ENCODE data around the gene PGBD5. TPM values are rescaled to one million over a fixed set of nuclear protein-coding genes. Genes with fewer than 3 reads are reported as not detected.

Gene PGBD5
- total RNA-seq, 3 donors from 2014 or later (not counting 1 experiment from before 2014, with no cell fraction given): 0.02 to 0.90 TPM; not detected in 1

DNA sequence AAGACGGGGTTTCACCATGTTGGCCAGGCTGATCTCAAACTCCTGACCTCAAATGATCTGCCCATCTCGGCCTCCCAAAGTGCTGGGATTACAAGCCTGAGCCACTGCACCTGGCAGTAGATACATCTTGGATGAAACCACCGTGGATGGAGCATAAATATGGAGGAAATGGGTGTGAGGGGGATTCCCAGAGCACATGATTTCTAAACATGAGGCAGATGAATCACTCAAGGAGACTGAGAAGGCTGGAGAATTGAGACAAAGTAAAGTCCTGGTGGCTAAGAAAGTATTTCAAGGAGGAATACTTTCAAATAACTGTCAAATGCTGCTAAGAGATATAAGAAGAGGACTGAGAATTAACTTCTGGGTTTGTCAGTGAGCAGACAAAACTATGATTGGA lies 5.4 kb upstream of the PGBD5 start:
- WGBS (ENCODE audit: insufficient coverage): 67% methylated on average over 3 of the region's 3 CpGs
- Mint-ChIP-seq H3K4me1 (peaks cover 6% of the 10 kb centered on the region in 2 donors), H3K27ac (no peak overlapping the region), H3K27me3 (ENCODE audit: low read depth in 2 of 2) (peaks cover 24 to 25% of the 10 kb centered on the region in 2 donors), H3K36me3 (peaks cover 7% of the 10 kb centered on the region), H3K9me3 (peaks cover 0 to 2% of the 10 kb centered on the region in 2 donors), H3K4me3 (no peak overlapping the region)
- Histone ChIP-seq H3K4me3 (ENCODE audit: low read length) (no peak overlapping the region), H3K27ac (ENCODE audit: low read length) (no peak overlapping the region), H3K27me3 (ENCODE audit: control insufficient read depth, insufficient read depth, low read length) (peaks cover 13% of the 10 kb centered on the region), H3K4me1 (ENCODE audit: control insufficient read depth, insufficient read depth, low read length) (peaks cover 3% of the 10 kb centered on the region), H3K36me3 (ENCODE audit: control insufficient read depth, insufficient read depth, low read length) (no peaks in the 10 kb centered on the region), H3K9me3 (ENCODE audit: control insufficient read depth, insufficient read depth, low read length) (no peaks in the 10 kb centered on the region)
- no peak for TF ChIP-seq CTCF (IDR thresholded peaks at IDR 0.05)
- ATAC-seq: no peak
- no peak for DNase-seq
- intact Hi-C loops (cut with micrococcal nuclease): no loop called here

- H3K27me3 Mint-ChIP-seq (ENCODE audit: low read depth in 2 of 2): peaks cover 24 to 25% of the 10 kb centered on the region in 2 donors
- no peak overlapping the region for H3K27ac Mint-ChIP-seq
- 6% methylated on average over 1 of the region's 1 CpG for WGBS (ENCODE audit: insufficient coverage)
- H3K4me1 ChIP-seq (ENCODE audit: control insufficient read depth, insufficient read depth, low read length): peaks cover 3% of the 10 kb centered on the region
- H3K9me3 Mint-ChIP-seq: peaks cover 0 to 2% of the 10 kb centered on the region in 2 donors
- no peaks in the 10 kb centered on the region for H3K36me3 ChIP-seq (ENCODE audit: control insufficient read depth, insufficient read depth, low read length)
- H3K27ac ChIP-seq (ENCODE audit: low read length): no peak overlapping the region
- no peaks in the 10 kb centered on the region for H3K9me3 ChIP-seq (ENCODE audit: control insufficient read depth, insufficient read depth, low read length)
- intact Hi-C loops (cut with micrococcal nuclease): no loop called here
- H3K4me3 Mint-ChIP-seq: no peak overlapping the region
- H3K36me3 Mint-ChIP-seq: peaks cover 7% of the 10 kb centered on the region
- H3K4me1 Mint-ChIP-seq: peaks cover 6% of the 10 kb centered on the region in 2 donors
- ATAC-seq (no peak), DNase-seq (no peak)
- TF ChIP-seq CTCF (IDR thresholded peaks at IDR 0.05): no peak
- no peak overlapping the region for H3K4me3 ChIP-seq (ENCODE audit: low read length)
- peaks cover 14% of the 10 kb centered on the region for H3K27me3 ChIP-seq (ENCODE audit: control insufficient read depth, insufficient read depth, low read length)
Measured at GRCh38 chr1:230430499-230430898, 4.4 kb upstream of the PGBD5 start.

DNA sequence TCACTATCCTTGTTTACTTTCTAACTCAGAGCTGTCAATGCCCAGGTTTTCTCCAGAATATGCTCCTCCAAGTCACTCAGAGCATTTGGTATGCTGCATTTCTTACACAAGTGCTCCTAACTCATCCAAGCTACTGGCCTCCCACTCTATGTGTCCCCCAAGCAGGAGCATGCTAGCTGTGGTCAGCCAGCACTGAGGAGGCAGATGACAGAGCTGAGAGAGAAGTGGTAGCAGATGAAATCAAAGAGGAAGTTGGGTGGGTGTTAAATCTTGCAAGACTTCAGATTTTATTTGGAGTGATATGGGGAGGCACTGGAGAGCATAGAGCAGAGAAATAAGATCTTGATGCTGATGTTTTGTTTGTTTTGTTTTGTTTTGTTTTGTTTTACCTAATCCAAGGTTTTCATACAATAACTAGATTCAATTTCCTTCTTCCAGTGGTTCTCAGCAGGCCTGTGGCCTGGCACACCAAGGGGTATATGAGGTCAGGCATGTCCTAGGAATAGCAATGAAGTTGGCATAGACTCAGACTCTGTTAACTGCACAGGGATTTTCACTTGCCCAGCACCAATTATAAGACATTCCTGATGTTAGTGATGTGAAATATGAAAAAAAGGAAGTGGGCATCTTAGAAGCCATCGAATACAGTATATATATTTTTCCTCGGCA lies 3.1 kb upstream of the PGBD5 start:
- Mint-ChIP-seq H3K4me3 (no peak overlapping the region), H3K27ac (no peak overlapping the region), H3K36me3 (peaks cover 7% of the 10 kb centered on the region), H3K9me3 (peaks cover 0 to 2% of the 10 kb centered on the region in 2 donors), H3K4me1 (peaks cover 15 to 16% of the 10 kb centered on the region in 2 donors), H3K27me3 (ENCODE audit: low read depth in 2 of 2) (peaks cover 29 to 36% of the 10 kb centered on the region in 2 donors)
- DNase-seq: no peak
- Histone ChIP-seq H3K4me3 (ENCODE audit: low read length) (no peak overlapping the region), H3K4me1 (ENCODE audit: control insufficient read depth, insufficient read depth, low read length) (peaks cover 13% of the 10 kb centered on the region), H3K27ac (ENCODE audit: low read length) (no peak overlapping the region), H3K9me3 (ENCODE audit: control insufficient read depth, insufficient read depth, low read length) (no peaks in the 10 kb centered on the region), H3K36me3 (ENCODE audit: control insufficient read depth, insufficient read depth, low read length) (no peaks in the 10 kb centered on the region), H3K27me3 (ENCODE audit: control insufficient read depth, insufficient read depth, low read length) (peaks cover 24% of the 10 kb centered on the region)
- intact Hi-C loops (cut with micrococcal nuclease): no loop called here
- ATAC-seq: no peak
- 86% methylated on average over 2 of the region's 2 CpGs for WGBS (ENCODE audit: insufficient coverage)
- TF ChIP-seq CTCF (IDR thresholded peaks at IDR 0.05): no peak

- peaks cover 13% of the 10 kb centered on the region for H3K4me1 ChIP-seq (ENCODE audit: control insufficient read depth, insufficient read depth, low read length)
- H3K36me3 Mint-ChIP-seq: peaks cover 7% of the 10 kb centered on the region
- no peaks in the 10 kb centered on the region for H3K9me3 ChIP-seq (ENCODE audit: control insufficient read depth, insufficient read depth, low read length)
- H3K9me3 Mint-ChIP-seq: peaks cover 0 to 2% of the 10 kb centered on the region in 2 donors
- H3K36me3 ChIP-seq (ENCODE audit: control insufficient read depth, insufficient read depth, low read length): no peaks in the 10 kb centered on the region
- WGBS (ENCODE audit: insufficient coverage): 23% methylated on average over 3 of the region's 3 CpGs
- H3K27ac ChIP-seq (ENCODE audit: low read length): no peak overlapping the region
- no peak overlapping the region for H3K27ac Mint-ChIP-seq
- DNase-seq (no peak), ATAC-seq (no peak)
- H3K4me3 Mint-ChIP-seq: peak overlapping the region; percentile 82
- no peak overlapping the region for H3K4me3 ChIP-seq (ENCODE audit: low read length)
- intact Hi-C loops (cut with micrococcal nuclease): no loop called here
- no peak for TF ChIP-seq CTCF (IDR thresholded peaks at IDR 0.05)
- H3K4me1 Mint-ChIP-seq: peaks cover 15 to 18% of the 10 kb centered on the region in 2 donors
- peaks cover 32% of the 10 kb centered on the region for H3K27me3 ChIP-seq (ENCODE audit: control insufficient read depth, insufficient read depth, low read length)
- H3K27me3 Mint-ChIP-seq (ENCODE audit: low read depth in 2 of 2): peaks cover 39 to 48% of the 10 kb centered on the region in 2 donors
Measured at GRCh38 chr1:230427981-230428380, 1.8 kb upstream of the PGBD5 start.
